Hematopoietic multipotent progenitor cell (in vitro differentiated cells): ENCODE data around the gene HDAC4. TPM values are rescaled to one million over a fixed set of nuclear protein-coding genes. Genes with fewer than 3 reads are reported as not detected.

ENCODE experiments used
- DNase-seq, 3 donors: peaks; one replicate each; pipeline ENCODE4 v3.0.0-alpha.2; 2011 to 2015; ENCODE audit warnings: low read depth in 2 of 3, low spot score in 2 of 3
- total RNA-seq: library from RNA; depleted of rRNA; stranded (reverse); fragments of >200 nt; gene quantifications from one replicate; pipeline ENCODE4 v1.2.3, GENCODE V29; 2012

Gene HDAC4
- total RNA-seq, 1 donor: 34.2 TPM

DNA sequence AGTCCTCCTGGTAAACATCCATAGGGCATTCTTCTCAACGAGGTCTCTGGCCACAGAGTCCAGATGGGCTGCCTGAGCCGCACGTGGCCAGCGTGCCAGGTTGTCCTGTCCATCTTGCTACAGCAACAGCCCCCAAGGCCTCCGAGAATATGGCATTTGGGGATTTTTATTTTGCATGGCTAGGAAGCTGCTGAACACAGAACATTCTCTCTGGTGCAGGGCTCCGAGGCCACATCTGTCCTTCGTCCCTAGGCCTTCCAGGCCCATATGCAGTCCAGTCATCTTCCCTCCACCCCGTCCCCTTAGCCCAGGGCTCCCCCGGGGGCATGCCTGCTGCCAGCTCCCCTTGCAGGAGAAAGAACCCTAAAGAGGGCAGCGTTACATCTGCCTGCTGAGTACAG lies 2.3 kb downstream of the HDAC4 start:
- DNase-seq: no peak

GRCh38 chr2:239397931-239398471 lies 2.8 kb downstream of the HDAC4 start:
- no peak for DNase-seq

DNA sequence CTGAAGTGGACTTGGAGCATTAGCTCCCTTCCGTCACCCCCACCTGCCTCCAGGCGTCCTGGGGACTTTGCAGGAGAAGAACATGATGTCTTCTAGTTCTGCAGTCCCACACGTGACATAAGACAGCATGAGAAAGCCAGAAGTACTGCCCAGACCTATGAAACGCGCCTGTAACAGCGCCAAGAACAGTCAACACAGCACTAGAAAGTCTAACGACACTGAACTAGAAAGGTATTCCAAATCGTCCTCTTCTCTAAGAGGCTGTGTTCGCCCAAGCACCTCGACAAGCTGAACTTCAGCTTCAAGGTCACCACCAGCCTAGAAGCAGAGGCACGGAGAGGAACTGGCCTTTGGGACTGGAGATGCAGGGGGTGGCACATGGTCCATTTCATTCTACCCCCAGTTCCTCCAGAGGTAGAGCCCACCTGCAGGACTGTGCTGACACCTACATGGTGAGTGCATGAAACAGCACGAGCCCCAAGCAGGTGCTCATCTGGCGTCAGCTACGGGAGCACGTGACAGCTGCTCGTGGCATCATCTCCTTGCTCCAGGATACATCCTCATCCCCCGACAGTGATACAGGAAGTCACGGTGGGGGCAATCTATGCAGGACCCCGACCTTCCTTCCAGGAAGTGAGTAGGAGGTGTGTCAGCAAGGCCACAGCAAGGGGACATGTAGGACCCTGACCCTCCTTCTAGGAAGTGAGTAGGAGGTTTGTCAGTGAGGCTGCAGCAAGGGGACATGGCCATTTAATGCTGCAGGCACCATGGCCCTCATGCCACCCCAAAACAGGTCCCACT lies 3.7 kb downstream of the HDAC4 start:
- peak in 1 of 3 donors; percentile 26 for DNase-seq

- no peak for DNase-seq
Observed at GRCh38 chr2:239395524-239395923, 5.3 kb downstream of the HDAC4 start.

GRCh38 chr2:239394978-239395377 lies 5.8 kb downstream of the HDAC4 start:
- DNase-seq: no peak

DNA sequence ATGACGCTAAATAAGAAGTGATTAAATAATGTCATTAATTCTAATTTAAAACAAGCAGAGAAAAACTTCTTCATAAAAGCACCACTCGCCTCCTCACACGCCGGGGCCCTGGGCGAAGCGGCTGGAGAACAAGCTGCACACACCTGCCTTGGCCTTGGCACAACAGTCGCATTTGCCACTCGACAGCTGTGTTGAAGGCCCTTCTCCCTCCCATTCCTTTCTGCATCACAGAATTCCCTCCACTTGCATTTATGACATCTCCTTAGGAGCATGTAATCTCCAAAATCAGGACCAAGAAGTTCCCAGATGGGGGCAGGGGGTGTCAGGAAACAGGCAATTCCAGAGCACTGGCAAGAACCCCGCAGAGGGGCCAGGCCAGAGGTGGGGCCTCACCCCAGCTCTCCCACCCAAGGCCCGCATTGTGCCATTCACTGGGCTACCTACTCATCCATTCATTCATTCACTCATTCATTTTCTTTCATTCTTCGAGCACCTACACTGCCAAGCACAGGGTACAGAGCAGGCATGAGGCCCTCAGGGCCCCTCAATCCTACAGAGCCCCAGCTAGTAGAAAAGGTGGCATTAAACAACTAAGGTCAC lies 6.4 kb downstream of the HDAC4 start:
- no peak for DNase-seq

DNA sequence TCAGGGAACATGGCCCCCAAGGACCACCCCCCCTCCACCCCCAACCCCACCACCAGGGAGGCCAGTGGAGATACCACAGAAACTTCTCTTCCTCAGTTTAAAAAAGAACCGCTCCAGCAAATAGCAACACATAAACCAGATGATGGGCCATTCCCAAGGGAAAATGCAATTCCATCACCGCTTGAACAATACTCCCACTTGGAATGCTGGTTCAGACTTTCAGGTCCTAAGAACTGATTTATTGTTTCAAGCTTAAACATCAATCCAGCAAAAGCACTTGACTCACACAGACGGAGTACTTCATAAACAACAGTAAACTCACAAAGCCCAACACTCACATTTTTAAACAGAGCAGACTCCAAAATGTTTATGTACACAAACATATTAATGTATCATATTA lies 6.9 kb downstream of the HDAC4 start:
- DNase-seq: no peak

GRCh38 chr2:239393388-239393940 lies 7.4 kb downstream of the HDAC4 start:
- no peak for DNase-seq

GRCh38 chr2:239392688-239393387 lies 8.0 kb downstream of the HDAC4 start:
- DNase-seq: no peak

- DNase-seq: no peak
Observed at GRCh38 chr2:239392072-239392357, 8.8 kb downstream of the HDAC4 start.

- no peak for DNase-seq
Observed at GRCh38 chr2:239391286-239392071, 9.3 kb downstream of the HDAC4 start.

GRCh38 chr2:239390546-239391285 lies 10.1 kb downstream of the HDAC4 start:
- no peak for DNase-seq

DNA sequence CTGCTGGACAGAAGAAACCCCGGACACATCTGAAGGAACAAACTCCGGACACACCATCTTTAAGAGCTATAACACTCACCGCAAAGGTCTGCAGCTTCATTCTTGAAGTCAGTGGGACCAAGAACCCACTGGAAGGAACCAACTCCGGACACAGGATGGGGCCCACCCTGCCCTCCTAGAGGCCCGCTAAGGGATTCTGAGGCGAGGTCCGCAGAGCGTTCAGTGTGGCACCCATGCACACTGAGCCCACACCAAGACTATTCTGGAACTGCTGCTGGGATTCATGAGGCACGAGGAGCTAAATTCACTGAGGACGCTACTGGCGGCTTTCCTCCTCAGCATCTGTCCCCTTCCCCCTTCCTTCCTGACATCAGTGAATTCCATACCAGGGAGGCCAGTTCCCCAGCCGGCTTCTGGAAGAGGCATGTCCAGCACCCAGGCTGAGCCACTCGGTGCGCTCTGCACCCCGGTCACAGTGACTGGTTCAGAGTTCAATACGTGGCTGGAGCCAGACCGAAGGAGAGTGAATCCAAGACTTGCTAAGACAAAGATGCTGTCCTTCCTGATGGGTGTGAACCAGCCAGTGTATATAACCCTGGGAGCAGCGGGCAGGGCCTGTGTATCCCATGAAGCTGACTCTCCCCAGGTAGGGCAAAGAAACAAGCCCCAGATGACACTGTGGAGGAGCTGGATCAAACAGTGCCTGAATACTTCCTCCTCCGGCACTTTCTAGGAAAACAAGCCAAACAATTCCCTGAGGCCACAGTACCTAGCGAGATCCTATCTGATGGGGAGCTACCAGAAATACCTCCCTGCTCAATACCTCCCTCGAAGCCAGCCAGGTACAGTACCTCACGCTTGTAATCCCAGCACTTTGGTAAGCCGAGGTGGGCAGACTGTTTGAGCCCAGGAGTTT lies 11.1 kb downstream of the HDAC4 start:
- DNase-seq: no peak

- DNase-seq: no peak
Observed at GRCh38 chr2:239388236-239389151, 12.3 kb downstream of the HDAC4 start.

DNA sequence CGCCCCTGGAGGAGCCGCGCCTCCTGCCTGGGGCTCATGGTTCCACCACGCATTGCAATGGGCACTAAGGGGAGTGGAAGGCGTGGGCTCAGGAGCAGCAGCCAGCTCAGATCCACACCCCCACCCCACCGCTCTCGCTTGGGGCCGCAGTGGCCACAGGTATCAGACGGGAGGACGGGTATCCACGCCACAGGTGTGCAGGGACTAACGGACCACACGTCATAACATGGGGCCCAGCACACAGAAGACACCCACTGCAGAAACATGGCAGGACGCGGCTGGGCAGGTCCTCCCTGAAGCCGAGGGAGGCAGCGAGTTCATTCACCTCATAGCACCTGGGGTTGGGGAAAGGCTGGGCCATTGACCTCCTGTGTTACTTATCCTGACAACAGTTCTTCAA lies 13.0 kb downstream of the HDAC4 start:
- no peak for DNase-seq

DNA sequence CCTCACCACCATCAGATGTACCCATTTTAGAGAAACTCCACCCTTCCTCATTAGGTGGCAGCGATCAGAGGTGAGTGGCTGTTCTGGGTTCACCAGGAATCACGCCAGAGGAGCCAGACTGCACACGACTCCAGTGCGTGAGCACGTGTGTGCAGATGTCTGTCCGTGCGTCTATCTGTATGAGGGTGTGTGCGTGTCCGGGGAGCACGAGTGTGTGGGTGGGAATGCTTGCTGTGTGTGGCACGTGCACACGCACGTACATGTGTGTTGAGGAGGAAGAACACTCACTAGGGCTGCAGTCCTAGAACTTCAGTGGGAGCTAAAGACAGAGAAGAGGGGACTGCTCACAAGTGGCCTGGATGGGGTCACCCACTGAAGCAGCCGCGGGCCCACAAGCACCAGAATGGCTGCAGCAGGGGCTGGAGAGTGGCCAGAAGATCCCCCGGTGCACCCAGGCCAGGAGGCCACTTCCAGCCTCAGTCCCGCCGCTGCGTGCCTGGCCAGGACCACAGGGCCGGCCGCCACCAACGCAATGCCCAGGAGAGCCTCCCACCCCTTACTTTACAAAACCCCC lies 13.9 kb downstream of the HDAC4 start:
- DNase-seq: no peak

- no peak for DNase-seq
Observed at GRCh38 chr2:239386001-239386670, 14.7 kb downstream of the HDAC4 start.
